GM18520 (cell line): ENCODE data around the gene HOXA3.

Experiments used
- ATAC-seq: cut with Tn5 transposase; IDR thresholded peaks from one replicate; pipeline ENCODE4 v1.9.1; 2021; ENCODE audit not compliant: unreplicated experiment

Gene HOXA3

DNA sequence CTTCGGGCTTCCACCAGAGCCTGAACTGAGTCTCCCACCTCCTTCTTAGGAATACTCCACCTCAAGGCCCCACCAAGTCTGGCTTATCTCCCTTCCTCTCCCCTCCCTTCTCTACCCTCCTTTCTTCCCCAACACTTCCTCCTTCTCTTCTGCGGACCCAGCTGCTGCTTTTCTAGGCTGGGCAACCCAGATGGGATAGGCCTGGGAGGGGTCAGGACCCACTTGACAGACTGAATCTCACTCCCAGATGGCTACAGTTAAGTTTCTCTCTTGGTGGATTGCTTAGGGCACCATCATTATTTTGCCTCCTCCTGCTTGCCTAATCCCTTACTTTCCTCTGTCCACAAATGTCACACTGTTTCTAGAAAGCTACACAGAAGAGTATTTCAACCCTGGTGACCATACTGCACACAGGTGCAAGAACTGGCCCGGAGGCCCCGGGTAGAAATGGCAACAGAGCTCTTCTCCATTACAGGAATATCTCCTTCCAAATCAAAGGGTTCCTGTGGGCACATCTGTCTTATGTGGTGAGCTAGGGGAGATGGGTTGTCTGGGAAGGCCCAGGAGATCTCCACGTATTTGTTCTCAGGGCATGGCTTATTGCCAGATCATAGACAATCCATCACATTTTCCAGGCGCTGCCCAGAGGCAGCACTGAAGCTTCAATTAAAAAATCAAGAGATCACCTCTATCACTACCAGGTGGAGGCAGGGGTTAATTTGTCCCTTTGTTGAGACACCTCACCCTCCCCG is 37.8 kb upstream of the HOXA3 start:
- ATAC-seq: no peak

DNA sequence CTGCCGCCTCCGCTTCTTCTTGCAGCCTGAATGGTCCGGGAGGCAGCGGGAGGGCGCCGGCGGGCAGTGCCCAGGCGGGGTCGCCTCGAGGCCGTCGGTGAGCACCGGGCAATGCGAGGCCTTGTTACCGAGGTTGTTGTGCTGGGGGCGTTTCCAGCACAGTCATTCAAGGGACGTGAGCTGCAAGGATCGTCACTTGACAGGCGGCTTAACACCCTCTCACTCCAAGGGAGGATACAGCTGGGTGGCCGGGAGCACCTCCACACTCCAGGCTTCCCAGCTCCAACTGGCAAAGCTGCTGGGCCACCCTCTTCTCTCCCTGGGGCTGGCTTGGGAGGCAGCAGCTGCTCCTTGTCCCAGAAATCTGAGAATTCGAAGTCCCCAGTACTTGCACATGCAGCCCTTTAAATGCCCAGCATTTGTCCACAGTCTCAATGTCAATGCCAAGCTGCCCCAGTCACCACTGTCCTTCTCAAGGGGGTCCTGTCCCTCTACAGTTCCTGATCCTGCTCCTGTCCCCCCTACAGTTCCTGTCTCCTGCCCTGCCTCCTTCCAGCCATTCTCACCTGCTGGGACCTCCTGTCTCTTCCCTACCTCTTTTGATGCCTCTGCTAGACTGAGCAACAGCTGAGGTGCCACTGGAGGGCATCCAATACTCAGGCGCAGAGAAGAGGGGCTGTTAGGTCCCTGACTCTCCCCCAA is 37.1 kb upstream of the HOXA3 start:
- no peak for ATAC-seq

DNA sequence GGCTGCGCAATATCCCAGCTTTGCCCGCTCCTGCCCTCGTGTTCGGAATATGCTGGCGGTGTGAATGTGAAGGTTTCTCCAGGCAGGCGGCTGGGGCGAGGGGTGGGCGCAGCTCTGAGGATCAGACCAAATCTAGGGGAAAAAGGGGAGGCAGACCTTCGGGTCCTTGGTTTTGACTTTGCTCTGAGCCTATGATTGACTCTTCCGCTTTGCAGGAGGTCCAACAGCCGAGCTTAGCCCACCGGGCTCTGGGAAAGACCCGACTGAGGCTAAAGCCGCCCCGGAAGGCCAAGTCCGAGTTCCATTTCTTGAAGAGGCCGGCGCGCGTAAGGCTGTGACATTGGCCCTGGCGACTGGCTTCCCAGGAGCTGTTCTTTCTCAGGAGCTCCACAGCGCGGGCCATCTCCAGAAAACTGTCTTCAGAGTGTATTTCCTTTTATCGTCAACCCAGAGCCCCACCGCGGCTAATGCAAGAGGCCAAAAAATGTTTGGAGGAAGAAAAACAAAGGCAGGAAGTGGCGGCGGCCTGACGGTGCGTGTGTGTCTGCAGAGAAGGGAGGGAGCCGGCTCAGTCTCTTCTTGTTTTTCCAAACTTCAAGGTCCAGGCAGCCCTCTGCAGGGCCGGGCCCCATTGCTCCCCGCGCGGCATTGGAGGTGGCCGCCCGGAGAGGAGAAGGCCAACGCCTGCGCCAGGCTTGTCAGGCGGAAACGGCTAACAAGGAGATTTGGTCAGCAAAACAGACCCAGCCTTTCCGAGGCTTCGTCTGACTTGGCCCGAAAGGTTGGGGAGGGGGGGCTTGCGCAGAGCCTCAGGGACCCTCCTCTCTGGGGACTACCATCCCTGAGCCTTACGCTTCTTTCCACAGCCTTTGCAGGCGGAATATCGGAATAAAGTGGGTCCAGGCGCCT is 36.3 kb upstream of the HOXA3 start:
- no peak for ATAC-seq

DNA sequence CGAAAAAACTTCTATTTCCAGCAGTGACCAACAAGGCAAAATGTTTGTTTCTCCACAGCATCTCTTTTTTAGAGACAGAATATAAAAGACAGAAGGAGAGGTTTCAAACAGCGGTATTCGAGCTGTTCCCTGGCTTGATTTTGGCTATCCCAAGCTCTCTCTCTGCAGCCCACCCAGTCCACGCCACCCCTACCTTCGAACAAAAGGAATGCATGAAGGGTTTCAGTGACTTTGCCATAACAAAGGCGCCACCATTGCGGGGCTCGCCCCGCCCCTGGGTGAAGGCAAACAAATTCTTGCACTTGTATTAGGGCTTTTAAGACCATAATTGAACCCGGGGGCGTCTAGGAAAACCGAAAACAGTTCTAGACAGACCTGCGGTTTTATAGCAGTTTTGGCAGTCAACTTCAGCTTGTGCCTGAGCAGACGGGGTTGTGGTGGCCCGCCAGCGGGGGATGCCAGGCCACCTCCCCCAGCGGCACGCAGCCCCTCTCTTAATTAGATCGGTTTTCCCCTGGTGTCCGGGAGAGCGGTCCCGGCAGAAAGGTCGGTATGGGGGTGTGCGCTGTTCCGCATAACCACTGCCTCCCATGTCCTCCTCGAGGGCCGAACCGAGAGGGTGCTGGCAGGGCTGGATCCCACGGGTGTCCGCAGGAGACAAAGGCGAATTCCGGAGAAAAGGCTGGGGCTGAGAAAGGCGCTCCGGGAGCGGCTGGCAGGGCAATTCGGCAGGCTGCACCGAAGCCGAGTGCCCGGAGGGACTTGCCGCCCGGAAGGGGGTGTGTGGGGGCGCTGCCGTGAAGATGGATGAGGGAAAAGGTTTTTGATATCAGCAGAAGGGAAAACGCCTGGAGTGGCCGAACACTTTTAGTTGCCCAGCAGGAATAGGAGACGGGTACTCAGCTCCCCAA is 35.3 kb upstream of the HOXA3 start:
- ATAC-seq: no peak

DNA sequence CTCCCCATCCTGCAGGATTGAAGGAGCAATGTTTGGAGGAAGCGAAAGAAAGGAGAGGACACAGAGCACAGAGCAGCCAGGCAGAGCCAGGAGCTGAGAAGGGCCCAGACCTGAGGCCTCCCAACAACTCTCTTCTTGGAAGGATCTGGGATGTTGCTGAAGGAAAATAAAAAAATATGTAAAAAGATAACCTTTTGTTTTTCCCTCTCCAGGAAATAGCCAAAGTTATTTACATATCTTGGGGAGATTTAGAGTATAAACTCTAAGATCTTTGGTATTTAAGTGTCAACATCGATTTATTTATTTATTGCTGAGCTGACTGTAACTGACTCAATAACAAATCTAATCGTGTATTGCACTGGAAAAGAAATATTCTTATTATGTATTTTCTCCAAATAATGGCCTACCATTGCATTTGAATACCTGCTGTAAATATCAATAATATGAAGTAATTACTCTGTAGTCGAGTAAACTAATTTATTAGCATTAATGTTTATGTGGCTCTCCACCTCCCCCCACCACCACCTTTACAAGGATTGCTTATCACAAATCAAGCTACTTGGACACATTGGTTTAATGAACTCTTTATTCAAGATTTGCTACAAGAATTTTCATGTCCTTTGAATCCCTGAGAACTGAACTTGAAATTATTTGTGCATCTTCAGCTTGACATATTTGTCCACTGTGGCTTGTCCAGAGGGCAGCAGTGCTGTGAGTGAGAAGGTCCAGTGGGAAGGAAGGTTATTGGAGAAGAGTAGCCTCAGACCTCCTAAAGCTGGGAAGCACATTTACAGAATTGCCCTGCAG is 34.5 kb upstream of the HOXA3 start:
- ATAC-seq: no peak

DNA sequence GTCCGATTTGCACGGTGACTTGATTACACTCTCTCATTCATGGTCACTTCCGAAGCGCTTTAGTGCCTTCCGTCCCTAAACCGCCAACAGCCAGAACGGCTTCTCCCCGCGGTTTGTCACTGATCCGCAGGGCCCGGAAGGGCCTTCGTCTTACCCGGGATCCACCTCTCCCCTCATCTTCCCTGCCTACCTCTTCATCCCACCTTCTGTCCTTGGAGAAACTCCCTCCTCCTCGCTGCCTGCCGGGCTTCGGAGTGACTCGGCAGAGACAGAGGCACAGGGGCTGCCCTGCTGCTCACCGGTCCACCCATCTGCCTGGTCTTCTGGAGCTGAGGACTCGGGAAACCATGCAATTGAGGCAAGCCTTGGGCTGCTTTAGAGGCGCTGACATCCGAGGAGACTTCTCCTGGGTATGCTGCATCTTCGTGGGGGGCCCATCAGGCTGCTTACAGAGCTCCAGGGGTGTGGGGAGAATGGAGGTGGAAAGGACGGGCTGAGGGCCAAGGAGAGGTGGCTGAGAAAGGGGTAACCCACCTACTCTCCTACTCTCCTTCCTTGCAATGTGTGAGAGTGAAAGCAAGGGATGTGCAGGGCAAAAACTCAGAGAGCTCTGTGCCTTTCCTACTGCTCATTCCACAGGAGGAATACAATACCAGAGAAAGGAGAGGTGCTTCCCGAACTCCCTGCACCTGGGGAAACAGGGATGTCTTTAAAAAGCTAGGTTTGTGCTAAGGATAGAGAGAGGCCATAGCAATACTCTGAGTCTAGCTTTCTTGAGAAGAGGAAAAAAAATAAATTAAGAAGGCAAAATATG is 33.7 kb upstream of the HOXA3 start:
- ATAC-seq: no peak

DNA sequence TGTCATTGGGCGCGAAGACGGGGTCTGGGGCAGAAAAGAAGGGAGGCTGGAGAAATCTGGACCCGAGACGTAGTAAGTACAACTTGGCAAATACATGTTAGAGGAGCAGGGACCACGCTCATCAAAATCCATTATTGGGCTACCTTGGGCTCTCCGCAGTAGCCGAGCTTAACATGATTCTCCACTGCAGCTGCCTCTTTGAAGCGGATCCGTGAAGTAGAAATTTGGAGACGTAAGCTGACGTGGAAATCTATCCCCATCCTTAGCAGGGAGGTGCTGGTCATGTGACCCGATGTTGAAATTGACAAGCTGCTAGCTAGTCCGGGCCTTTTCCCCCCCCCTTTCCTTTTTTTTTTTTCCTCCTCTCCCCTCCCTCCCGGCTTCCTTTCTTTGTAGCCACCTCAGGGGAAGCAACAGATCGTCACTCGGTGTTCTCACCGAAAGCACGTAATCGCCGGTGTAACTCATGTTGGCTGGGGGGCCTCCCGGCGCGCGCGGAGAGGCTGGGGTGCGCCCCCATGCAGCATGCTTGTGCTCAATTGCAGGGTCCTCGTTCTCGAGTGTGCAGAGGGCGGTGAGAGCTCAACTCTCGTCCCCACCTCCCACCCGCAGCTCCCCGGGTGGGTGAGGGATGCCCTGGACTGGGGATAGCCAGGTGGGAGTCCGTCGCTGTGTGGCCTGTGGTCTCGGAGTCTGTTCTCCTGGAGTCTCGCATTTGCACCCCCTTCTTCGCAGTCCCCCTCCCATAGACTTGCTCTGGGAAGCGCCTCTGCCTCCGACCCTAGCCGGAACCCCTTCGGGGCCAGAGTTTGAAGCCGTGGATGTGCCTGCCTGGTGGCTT is 32.9 kb upstream of the HOXA3 start, which contains the start of gene HOXA11:
Gene HOXA11 (minus strand): TSS at position 220 of the 841 bp plus-strand sequence. CDS start 88 bp downstream, at position 132.
- ATAC-seq: no peak

DNA sequence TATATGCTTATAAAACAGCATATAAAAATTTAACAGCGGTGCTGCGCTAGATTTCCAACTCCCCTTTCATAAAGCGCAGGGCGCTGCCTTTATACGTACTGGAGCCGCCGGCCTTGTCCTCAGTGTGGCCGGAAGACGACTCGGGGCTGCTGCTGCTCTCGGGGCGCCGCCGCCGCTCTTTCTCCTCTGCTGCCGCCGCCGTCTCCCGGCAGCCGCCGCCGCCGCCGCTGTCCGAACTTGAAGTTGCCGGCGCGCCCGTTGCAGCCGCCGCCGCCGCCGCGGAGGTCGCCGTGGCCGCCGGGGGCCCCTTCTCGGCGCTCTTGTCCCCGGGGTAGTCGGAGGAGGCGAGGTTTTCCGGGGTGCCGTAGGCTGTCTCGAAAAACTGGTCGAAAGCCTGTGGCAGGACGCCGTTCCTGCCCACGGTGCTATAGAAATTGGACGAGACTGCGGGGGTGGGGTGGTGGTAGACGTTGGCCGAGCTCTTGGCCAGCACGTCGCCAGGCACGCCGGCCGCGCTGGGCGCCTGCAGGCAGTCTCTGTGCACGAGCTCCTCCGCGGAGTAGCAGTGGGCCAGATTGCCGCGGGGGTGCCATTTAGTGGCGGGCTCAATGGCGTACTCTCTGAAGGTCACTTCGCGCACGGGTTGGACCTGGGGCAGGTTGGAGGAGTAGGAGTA is 32.1 kb upstream of the HOXA3 start:
- ATAC-seq: no peak

DNA sequence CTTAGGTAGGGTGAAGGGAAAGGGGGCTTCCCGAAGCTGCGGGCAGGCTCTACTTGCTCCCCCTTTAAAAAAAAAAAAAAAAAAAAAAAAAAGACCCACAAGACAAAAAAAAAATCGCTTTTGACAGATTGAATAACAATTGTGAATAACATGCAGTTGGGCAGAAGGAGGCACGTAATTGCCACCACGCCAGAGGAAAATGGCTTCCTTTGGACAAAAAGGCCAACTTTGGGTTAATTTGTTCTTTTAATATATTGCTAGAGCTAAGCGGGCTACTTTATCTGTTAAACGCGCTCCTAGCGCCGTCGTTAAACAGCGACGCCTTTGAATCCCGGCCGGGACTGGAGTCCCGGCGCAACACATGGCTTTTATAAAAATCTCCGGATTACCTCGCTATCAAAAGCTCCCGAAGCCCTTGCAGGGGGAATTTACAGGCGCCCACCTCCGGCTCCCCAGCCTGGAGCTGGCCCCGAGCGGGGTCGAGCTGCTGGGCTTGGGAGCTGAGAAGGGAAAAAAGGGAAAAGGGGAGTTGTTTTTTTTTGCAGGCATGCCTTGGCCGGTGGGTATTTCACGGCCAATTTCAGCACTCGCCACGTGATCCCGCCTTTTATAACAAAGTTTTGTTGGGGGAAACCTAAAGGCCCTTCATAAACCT is 31.4 kb upstream of the HOXA3 start:
- no peak for ATAC-seq

DNA sequence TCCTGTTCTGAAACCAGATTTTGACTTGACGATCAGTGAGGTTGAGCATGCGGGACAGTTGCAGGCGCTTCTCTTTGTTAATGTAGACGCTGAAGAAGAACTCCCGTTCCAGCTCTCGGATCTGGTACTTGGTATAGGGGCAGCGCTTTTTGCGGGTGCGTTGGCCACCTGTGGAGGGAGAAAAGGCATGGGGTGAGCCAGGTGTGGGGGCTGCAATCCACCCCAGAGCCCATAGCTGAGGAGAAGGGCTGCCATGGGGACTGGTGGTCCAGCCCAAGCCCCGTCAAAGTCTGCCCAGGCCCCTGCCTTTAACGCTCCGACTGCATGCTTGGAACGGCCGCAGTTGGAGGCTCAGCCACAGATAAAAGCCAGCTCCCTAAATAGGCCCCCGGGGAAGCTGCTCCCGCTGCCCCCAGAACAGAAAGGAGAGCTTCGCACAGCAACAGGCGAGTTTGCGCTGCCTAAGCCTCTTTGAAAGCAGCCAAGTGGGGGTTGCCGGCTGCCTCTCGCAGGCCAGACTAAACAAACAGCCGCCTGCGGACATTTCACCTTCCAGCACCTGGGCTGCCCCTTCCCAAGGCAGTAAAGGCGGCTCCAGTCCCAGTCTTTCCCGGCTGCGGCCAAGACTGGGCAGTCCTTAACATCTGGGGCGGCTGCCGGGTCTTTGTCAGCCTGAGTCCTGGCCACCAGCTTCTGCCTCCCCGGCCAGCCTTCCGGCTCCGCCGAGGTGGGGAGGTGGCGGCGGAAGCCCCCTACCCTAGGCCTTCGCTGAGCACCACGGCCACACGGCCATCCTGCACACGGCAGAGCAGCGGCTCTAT is 30.7 kb upstream of the HOXA3 start:
- ATAC-seq: no peak

DNA sequence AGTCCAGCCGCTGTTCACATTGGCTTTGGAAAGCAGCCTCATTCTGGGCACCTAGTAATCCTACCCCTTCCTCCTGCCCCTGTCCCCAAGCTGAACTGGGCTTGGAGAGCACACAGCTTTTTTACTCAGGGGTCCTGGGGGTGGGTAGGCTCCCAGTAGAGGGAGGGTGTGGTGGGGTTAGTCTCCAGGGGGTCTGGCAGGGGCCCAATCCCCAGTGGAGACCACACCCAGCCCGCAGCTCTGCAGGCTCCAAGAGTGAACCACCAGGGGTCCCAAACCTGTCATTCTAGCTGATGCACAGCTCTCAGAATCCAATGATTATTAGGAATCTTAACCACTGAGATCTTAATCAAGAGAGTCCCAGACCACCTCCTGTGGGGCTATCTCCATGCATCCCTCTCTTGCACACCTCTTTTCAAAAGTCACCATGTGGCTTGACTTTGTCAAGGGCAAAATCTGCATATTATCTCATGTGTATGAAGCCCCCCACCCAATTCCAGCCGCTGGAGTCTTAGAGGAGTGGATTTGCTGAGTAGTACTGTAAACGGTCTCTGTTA is 30.0 kb upstream of the HOXA3 start:
- no peak for ATAC-seq

DNA sequence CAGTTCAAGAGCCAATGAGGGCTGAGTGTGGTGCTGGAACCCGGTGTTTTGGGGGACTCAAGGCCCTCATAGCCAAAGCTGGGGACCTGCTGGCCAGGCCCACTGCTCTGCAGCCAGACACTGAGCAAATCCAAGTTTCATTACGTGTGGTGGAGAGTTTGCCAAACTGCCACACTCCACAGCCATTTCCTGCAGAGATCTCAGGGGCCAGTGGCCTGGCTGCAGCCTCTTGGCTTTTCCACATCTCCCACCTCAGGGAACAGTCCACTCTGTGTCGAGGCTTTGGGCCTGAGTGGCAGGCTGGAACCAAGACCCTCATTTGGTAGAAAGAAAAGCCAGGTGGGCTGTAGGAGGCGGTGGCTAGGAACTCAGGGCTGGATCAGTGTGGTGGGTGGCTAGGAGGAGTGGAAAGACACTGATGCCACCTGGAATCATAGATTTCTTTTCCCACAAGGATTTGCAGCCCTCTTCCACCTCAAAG is 29.5 kb upstream of the HOXA3 start:
- no peak for ATAC-seq

DNA sequence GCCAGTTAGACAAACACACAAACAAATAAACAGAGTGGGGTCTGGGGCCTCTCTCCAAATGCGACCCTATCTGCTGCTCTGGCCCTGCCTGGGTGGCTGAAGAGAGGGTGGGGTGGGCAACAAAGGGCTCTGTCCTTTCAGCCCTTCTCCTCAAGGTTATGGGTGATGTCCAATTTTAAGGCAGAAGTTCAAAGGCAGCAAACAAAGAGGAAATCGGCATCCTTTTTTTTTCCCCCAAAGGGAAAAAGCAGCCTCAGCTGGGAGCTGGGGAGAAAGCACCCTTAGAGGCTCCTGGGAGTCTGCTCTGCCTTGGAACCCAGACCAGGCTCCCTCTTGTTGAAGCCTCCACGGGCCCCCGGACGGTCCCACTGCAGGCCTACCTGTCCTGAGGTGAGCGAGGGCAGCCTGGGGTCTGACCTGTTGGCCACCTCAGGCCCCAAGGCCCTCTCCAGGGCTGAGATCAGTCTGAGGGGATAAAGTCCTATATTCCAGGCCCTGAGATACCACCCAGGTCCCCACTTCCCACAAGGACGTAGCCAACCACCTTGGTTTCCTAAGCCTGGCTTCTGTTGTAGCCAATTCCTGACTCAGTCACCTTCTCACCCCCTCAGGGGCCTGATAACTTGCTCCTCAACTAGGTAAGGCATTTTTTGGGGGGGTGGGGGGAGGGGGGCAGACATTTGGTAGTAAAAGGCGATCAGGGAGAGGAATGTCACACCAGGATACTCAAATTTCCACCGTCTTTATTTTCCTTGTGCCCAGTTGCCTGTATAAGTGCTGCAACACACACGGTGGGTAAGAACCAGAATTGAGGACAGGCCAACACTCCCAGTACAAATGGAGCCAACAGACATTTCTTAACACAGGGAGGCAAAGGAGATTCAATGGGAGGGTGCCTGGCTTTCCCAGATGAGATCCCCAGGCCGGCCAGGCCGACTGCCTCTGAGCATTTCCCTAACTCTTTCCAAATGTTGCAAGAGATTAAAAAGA is 28.3 kb upstream of the HOXA3 start:
- ATAC-seq: no peak
